CD4-positive, alpha-beta T cell (primary cell): ENCODE results near the gene CNNM3. TPM values are rescaled to one million over a fixed set of nuclear protein-coding genes. Genes with fewer than 3 reads are reported as not detected.

Source experiments
- ATAC-seq: fragments of 200-7000 bp; cut with Tn5 transposase; one replicate; pipeline ENCODE4 v1.10.0; 2022; ENCODE audit warnings: mild to moderate bottlenecking; ENCODE audit not compliant: poor library complexity
- CTCF ChIA-PET: fragments of 350-600 bp; sonication (Branson Sonifier 250); formaldehyde crosslinking; loops from one replicate; lab custom pipeline; 2021; ENCODE audit warnings: antibody characterized with exemption, inconsistent platforms; lab: Charles Lee
- POLR2A ChIA-PET: fragments of 350-600 bp; sonication (Branson Sonifier 250); formaldehyde crosslinking; loops from one replicate; lab custom pipeline; 2021; ENCODE audit warnings: antibody characterized with exemption, inconsistent platforms; lab: Charles Lee
- DNase-seq, 14 experiments: peaks; one replicate each; pipeline ENCODE4 v3.0.0-alpha.2; 2013 to 2020; ENCODE audit warnings: mixed read lengths in 2 of 14
- H3K27ac ChIP-seq, 2 donors: one replicate each; pipeline versions ENCODE4 v1.5.1 to v1.7.0; 2013; ENCODE audit warnings: low read length in 2 of 2, low read depth in 1 of 2, mild to moderate bottlenecking in 1 of 2
- H3K27me3 ChIP-seq, 2 experiments: 1 replicate in 1 of 2; 2 replicates in 1 of 2; pipeline versions ENCODE4 v1.6.1 to v1.7.0; 2013; ENCODE audit warnings: low read length in 2 of 2, control low read depth in 1 of 2, mild to moderate bottlenecking in 1 of 2, moderate library complexity in 1 of 2; ENCODE audit not compliant: insufficient read depth in 2 of 2, control insufficient read depth in 1 of 2
- H3K36me3 ChIP-seq: one replicate; pipeline ENCODE4 v1.6.1; 2013; ENCODE audit warnings: low read length, control low read depth; ENCODE audit not compliant: insufficient read depth
- H3K4me1 ChIP-seq: one replicate; pipeline ENCODE4 v1.6.1; 2013; ENCODE audit warnings: low read length, control low read depth; ENCODE audit not compliant: insufficient read depth
- H3K4me3 ChIP-seq: one replicate; pipeline ENCODE4 v1.5.1; 2013; ENCODE audit warnings: mild to moderate bottlenecking, low read length, moderate library complexity
- H3K9me3 ChIP-seq, 2 experiments: 1 replicate in 1 of 2; 2 replicates in 1 of 2; pipeline versions ENCODE4 v1.6.1 to v1.7.0; 2013; ENCODE audit warnings: low read length in 2 of 2, mild to moderate bottlenecking in 2 of 2, control low read depth in 1 of 2, moderate library complexity in 1 of 2; ENCODE audit not compliant: control insufficient read depth in 1 of 2, insufficient read depth in 1 of 2
- H3K27ac Mint-ChIP-seq: one replicate; pipeline ENCODE4 v1.8.0; 2020; ENCODE audit warnings: mixed read lengths
- H3K27me3 Mint-ChIP-seq: one replicate; pipeline ENCODE4 v1.8.0; 2021; ENCODE audit warnings: mixed read lengths
- H3K36me3 Mint-ChIP-seq: one replicate; pipeline ENCODE4 v1.8.0; 2021; ENCODE audit warnings: low read depth, mixed read lengths
- H3K4me1 Mint-ChIP-seq: one replicate; pipeline ENCODE4 v1.8.0; 2021; ENCODE audit warnings: low read depth, mixed read lengths
- H3K4me3 Mint-ChIP-seq: one replicate; pipeline ENCODE4 v1.8.0; 2020; ENCODE audit warnings: mild to moderate bottlenecking, mixed read lengths
- H3K9me3 Mint-ChIP-seq: one replicate; pipeline ENCODE4 v1.8.0; 2020; ENCODE audit warnings: mixed read lengths
- CTCF ChIP-seq: fragments of 200-600 bp; IDR thresholded peaks from one replicate; pipeline ENCODE4 v1.8.0; 2022; ENCODE audit warnings: antibody characterized with exemption, mild to moderate bottlenecking
- intact Hi-C, 2 experiments: fragments of 100-400 bp; cut with DNase I in 1 of 2; cut with micrococcal nuclease in 1 of 2; formaldehyde crosslinking; loops; one replicate each; pipeline versions ENCODE4 v1.15.1 to v1.9.0; 2023 to 2025; cut with DNase I, micrococcal nuclease
- total RNA-seq, 174 experiments: library from RNA in 2 of 174; stranded (reverse) in 2 of 174; gene quantifications; one replicate each; pipeline ENCODE4 v1.2.3 and lab custom pipeline; 2021 to 2026

Gene CNNM3
- total RNA-seq, 2 experiments from 2014 or later, result 48.7 to 53.5 TPM

- Histone ChIP-seq H3K27me3 (no peaks in the 10 kb centered on the region), H3K27ac (no peak overlapping the region), H3K36me3 (no peaks in the 10 kb centered on the region), H3K4me1 (peaks cover 20% of the 10 kb centered on the region), H3K9me3 (no peaks in the 10 kb centered on the region), H3K4me3 (no peak overlapping the region)
- Mint-ChIP-seq H3K27ac (no peak overlapping the region), H3K9me3 (no peaks in the 10 kb centered on the region), H3K4me3 (no peak overlapping the region), H3K36me3 (no peaks in the 10 kb centered on the region), H3K27me3 (no peaks in the 10 kb centered on the region), H3K4me1 (peaks cover 32% of the 10 kb centered on the region)
- ATAC-seq (no peak), DNase-seq (no peak)
- ChIA-PET POLR2A (no interaction called here), CTCF (interaction anchor here (0.7 kb wide), 1 partner anchor 9 kb away, joined by 3 read pairs; no protein-coding TSS in a partner anchor)
- no peak for TF ChIP-seq CTCF
- intact Hi-C loops, result no loop called here
These were observed 61.0 kb downstream of the CNNM3 start for GRCh38 chr2:96877042-96877451.

- CTCF ChIA-PET, result no interaction called here
- Mint-ChIP-seq H3K9me3 (no peaks in the 10 kb centered on the region), H3K4me3 (no peak overlapping the region), H3K27ac (no peak overlapping the region), H3K4me1 (peaks cover 31% of the 10 kb centered on the region), H3K27me3 (no peaks in the 10 kb centered on the region), H3K36me3 (no peaks in the 10 kb centered on the region)
- Histone ChIP-seq H3K4me1 (peaks cover 19% of the 10 kb centered on the region), H3K4me3 (no peak overlapping the region), H3K36me3 (no peaks in the 10 kb centered on the region), H3K27me3 (no peaks in the 10 kb centered on the region), H3K27ac (no peak overlapping the region), H3K9me3 (no peaks in the 10 kb centered on the region)
- no peak for DNase-seq
- intact Hi-C loops, result no loop called here
- TF ChIP-seq CTCF, result no peak
- POLR2A ChIA-PET, result no interaction called here
- no peak for ATAC-seq
These were observed 61.6 kb downstream of the CNNM3 start for GRCh38 chr2:96877631-96878092.

GRCh38 chr2:96878171-96878570, 62.1 kb downstream of the CNNM3 start:
- H3K4me1 Mint-ChIP-seq, result peaks cover 26% of the 10 kb centered on the region
- intact Hi-C loops, result no loop called here

More at GRCh38 chr2:96878171-96878570, 62.1 kb downstream of the CNNM3 start:
- Mint-ChIP-seq H3K36me3 (no peaks in the 10 kb centered on the region), H3K9me3 (no peaks in the 10 kb centered on the region), H3K4me3 (no peak overlapping the region), H3K27me3 (no peaks in the 10 kb centered on the region), H3K27ac (no peak overlapping the region)
- DNase-seq (no peak), ATAC-seq (no peak)
- Histone ChIP-seq H3K9me3 (no peaks in the 10 kb centered on the region), H3K4me3 (no peak overlapping the region), H3K27ac (no peak overlapping the region), H3K4me1 (peaks cover 14% of the 10 kb centered on the region), H3K27me3 (no peaks in the 10 kb centered on the region), H3K36me3 (no peaks in the 10 kb centered on the region)
- no peak for TF ChIP-seq CTCF
- CTCF ChIA-PET, result no interaction called here
- POLR2A ChIA-PET, result interaction anchor here (1.1 kb wide), 1 partner anchor 13 kb away, joined by 4 read pairs; no protein-coding TSS in a partner anchor
